Panc1 (cell line): Measurements from ENCODE around the gene RGMB. TPM values are rescaled to one million over a fixed set of nuclear protein-coding genes. Genes with fewer than 3 reads are reported as not detected.

Experiments
- ATAC-seq: fragments of 200-7000 bp; cut with Tn5 transposase; 2 replicates; pipeline ENCODE4 v1.9.1; 2020; ENCODE audit warnings: mild to moderate bottlenecking, moderate library complexity
- BruUV-seq: library from RNA; stranded (reverse); fragments of 400-500 nt; replicated peaks from 2 replicates; lab custom pipeline; 2021; lab: Mats Ljungman, UMichigan
- CTCF ChIA-PET: fragments of 300-600 bp; sonication (Branson Sonifier 250); formaldehyde crosslinking; loops from one replicate; lab custom pipeline; 2022; ENCODE audit warnings: antibody characterized with exemption; lab: Charles Lee
- POLR2A ChIA-PET: fragments of 300-600 bp; sonication (Branson Sonifier 250); formaldehyde crosslinking; loops from one replicate; lab custom pipeline; 2022; ENCODE audit warnings: antibody characterized with exemption; lab: Charles Lee
- DNase-seq: peaks from one replicate; pipeline ENCODE4 v3.0.0-alpha.2; 2010; ENCODE audit warnings: low read depth, low spot score
- H3K27ac ChIP-seq: 2 replicates; pipeline ENCODE4 v1.5.1; 2011; ENCODE audit warnings: mild to moderate bottlenecking, low read length, inconsistent platforms
- H3K27me3 ChIP-seq: fragments of 200-500 bp; sonication (Bioruptor generic); 2 replicates; pipeline ENCODE4 v1.6.0; 2014; ENCODE audit warnings: low read length, inconsistent platforms; ENCODE audit not compliant: control insufficient read depth, insufficient read depth
- H3K36me3 ChIP-seq: fragments of 200-500 bp; sonication (Bioruptor generic); 2 replicates; pipeline ENCODE4 v1.5.1; 2014; ENCODE audit warnings: inconsistent platforms, mild to moderate bottlenecking, low read length, moderate library complexity; ENCODE audit not compliant: control insufficient read depth, insufficient read depth
- H3K4me1 ChIP-seq: 2 replicates; pipeline ENCODE4 v1.5.1; 2011; ENCODE audit warnings: inconsistent platforms, mild to moderate bottlenecking, low read length, moderate library complexity; ENCODE audit not compliant: control insufficient read depth, insufficient read depth
- H3K4me3 ChIP-seq, 2 experiments: 2 replicates each; pipeline ENCODE4 v1.5.1; 2011 to 2012; ENCODE audit warnings: low read depth in 2 of 2, low read length in 2 of 2, mild to moderate bottlenecking in 2 of 2, inconsistent platforms in 1 of 2, moderate library complexity in 1 of 2
- H3K9me3 ChIP-seq: fragments of 200-500 bp; sonication (Bioruptor generic); 2 replicates; pipeline ENCODE4 v1.5.1; 2014; ENCODE audit warnings: low read depth, mild to moderate bottlenecking, inconsistent platforms, low read length, moderate library complexity; ENCODE audit not compliant: control insufficient read depth, insufficient read depth
- CTCF ChIP-seq: fragments of 450-650 bp; IDR thresholded peaks from 2 replicates; pipeline ENCODE4 v1.5.1; 2017; ENCODE audit warnings: mild to moderate bottlenecking
- POLR2AphosphoS5 ChIP-seq: IDR thresholded peaks from 2 replicates; pipeline ENCODE4 v1.6.1; 2012; ENCODE audit warnings: mild to moderate bottlenecking, low read depth, low read length, moderate library complexity
- REST ChIP-seq, 2 experiments: IDR thresholded peaks; 2 replicates each; pipeline ENCODE4 v1.6.1; 2011 to 2012; ENCODE audit warnings: low read depth in 2 of 2, control low read depth in 1 of 2, low read length in 1 of 2, mild to moderate bottlenecking in 1 of 2, moderate library complexity in 1 of 2; ENCODE audit not compliant: insufficient read depth in 1 of 2
- SIN3A ChIP-seq: IDR thresholded peaks from 2 replicates; pipeline ENCODE4 v1.6.1; 2012; ENCODE audit warnings: low read depth, mild to moderate bottlenecking, low read length, moderate library complexity, borderline replicate concordance; ENCODE audit not compliant: insufficient read depth
- TCF7L2 ChIP-seq: IDR thresholded peaks from 2 replicates; pipeline ENCODE4 v1.6.1; 2011; ENCODE audit warnings: mild to moderate bottlenecking, low read depth, low read length, inconsistent platforms
- in situ Hi-C: cut with HindIII; loops from 2 replicates; pipeline ENCODE4 v1.10.0; 2016; ENCODE audit warnings: low sequenced_read_pairs, low pct_unique_long_range_greater_than_20kb
- intact Hi-C: fragments of 100-400 bp; cut with micrococcal nuclease; formaldehyde crosslinking; loops from one replicate; pipeline ENCODE4 v1.10.0; 2022; ENCODE audit not compliant: unreplicated experiment
- total RNA-seq: library from RNA; stranded (reverse); gene quantifications from one replicate; pipeline ENCODE4 v1.2.1, GENCODE V29; 2021; ENCODE audit not compliant: unreplicated experiment

The RGMB gene
- total RNA-seq, 1 experiment from 2014 or later, result 25.4 TPM

GRCh38 chr5:98798371-98798770, 24.9 kb downstream of the RGMB start:
- no peak for DNase-seq
- CTCF ChIA-PET, result no interaction called here
- Histone ChIP-seq H3K27ac (no peak overlapping the region), H3K4me3 (no peak overlapping the region), H3K9me3 (no peaks in the 10 kb centered on the region), H3K27me3 (no peaks in the 10 kb centered on the region), H3K36me3 (no peaks in the 10 kb centered on the region), H3K4me1 (peaks cover 10% of the 10 kb centered on the region)
- POLR2A ChIA-PET, result no interaction called here
- intact Hi-C loops (no loop called here), in situ Hi-C loops (no loop called here)
- no TSS peak for BruUV-seq
- no peak for TF ChIP-seq CTCF
- no peak for TF ChIP-seq POLR2AphosphoS5
- TF ChIP-seq REST (IDR thresholded peaks at IDR 0.05; ENCODE audit: insufficient read depth in 1 of 2, low read depth in 2 of 2, low read length in 1 of 2), result no peak
- no peak for TF ChIP-seq SIN3A
- TF ChIP-seq TCF7L2, result no peak
- ATAC-seq, result no peak

- intact Hi-C loops (no loop called here), in situ Hi-C loops (no loop called here)
- TF ChIP-seq CTCF (no peak), SIN3A (no peak), REST (IDR thresholded peaks at IDR 0.05; ENCODE audit: insufficient read depth in 1 of 2, low read depth in 2 of 2, low read length in 1 of 2) (no peak), TCF7L2 (no peak), POLR2AphosphoS5 (no peak)
- DNase-seq (no peak), ATAC-seq (no peak)
- Histone ChIP-seq H3K36me3 (no peaks in the 10 kb centered on the region), H3K4me3 (no peak overlapping the region), H3K4me1 (peaks cover 10% of the 10 kb centered on the region), H3K27me3 (no peaks in the 10 kb centered on the region), H3K27ac (no peak overlapping the region), H3K9me3 (no peaks in the 10 kb centered on the region)
- ChIA-PET POLR2A (no interaction called here), CTCF (no interaction called here)
- no TSS peak for BruUV-seq
Measured at GRCh38 chr5:98798847-98799246, 25.4 kb downstream of the RGMB start.
